NCI-H2196 treated with DMSO at 0.1 percent for 48 hours (cell line): ENCODE data around the gene NTRK3.
"Not testable (repeated sequence)": the region's sequence is repeated elsewhere in the genome, so short reads cannot be mapped to it uniquely, and the experiment has no call there.

Source experiments
- DNase-seq: peaks from one replicate; lab custom pipeline; 2025; ENCODE audit not compliant: unreplicated experiment; lab: John Stamatoyannopoulos, UW

The NTRK3 gene

GRCh38 chr15:87846746-87847145 is 409.8 kb downstream of the NTRK3 start:
- no peak for DNase-seq

- no peak for DNase-seq
Measured at GRCh38 chr15:87843312-87843711, 413.2 kb downstream of the NTRK3 start.

DNA sequence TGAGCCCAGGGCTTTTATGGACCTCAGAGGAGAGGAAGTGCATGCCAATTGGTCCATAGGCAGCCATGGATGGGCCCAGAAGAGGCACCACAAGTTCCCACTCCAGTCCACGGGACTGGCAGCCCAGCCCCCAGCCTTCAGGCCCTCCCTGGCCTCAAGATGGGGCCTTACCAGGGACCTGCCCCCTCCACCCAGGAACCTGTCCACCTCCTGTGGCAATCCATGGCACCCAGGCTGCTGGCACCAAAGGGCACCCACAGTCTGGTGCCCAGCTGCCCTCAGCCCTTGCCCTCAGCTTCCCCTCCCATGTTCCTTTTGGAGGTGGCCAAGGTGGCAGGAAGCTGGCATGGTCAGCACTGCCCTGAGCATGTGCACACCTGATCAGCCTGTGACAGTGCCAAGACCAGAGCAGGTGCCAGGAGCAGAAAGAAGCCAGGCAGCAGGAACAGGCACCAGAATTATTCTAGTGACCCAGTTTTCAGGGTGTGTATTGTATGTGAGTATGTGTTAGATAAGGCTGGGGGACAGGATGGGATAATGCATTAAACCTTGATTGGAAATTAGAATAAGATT is 415.0 kb downstream of the NTRK3 start:
- DNase-seq = no peak

DNA sequence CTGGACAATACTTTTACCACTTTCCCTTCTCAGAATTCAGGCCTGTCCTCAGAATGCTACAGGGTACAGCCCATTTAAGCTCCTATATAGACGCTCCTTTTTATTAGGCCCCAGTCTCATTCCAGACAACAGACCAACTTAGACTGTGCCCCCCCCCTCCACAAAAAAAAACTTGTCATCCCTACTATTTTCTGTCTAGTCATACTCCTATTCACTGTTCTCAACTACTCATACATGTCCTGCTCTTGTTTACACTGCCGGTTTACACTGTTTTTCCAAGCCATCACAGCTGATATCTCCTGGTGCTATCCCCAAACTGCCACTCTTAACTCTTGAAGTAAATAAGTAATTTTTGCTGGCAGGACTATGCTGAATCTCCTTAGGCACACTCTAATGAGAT is 420.7 kb downstream of the NTRK3 start:
- DNase-seq = not testable (repeated sequence)

DNA sequence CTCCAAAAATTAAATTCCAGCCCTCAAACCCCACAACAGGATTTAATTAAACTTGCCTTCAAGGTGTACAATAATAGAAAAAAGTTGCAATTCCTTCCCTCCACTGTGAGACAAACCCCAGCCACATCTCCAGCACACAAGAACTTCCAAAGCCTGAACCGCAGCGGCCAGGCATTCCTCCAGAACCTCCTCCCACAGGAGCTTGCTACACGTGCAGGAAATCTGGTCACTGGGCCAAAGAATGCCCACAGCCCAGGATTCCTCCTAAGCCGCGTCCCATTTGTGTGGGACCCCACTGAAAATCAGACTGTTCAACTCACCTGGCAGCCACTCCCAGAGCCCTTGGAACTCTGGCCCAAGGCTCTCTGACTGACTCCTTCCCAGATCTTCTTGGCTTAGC is 423.2 kb downstream of the NTRK3 start:
- DNase-seq = not testable (repeated sequence)

GRCh38 chr15:87829332-87830050 is 427.0 kb downstream of the NTRK3 start:
- DNase-seq = no peak

- DNase-seq = no peak
Measured at GRCh38 chr15:87828608-87829007, 427.9 kb downstream of the NTRK3 start.

- DNase-seq = no peak
Measured at GRCh38 chr15:87827131-87827530, 429.4 kb downstream of the NTRK3 start.

DNA sequence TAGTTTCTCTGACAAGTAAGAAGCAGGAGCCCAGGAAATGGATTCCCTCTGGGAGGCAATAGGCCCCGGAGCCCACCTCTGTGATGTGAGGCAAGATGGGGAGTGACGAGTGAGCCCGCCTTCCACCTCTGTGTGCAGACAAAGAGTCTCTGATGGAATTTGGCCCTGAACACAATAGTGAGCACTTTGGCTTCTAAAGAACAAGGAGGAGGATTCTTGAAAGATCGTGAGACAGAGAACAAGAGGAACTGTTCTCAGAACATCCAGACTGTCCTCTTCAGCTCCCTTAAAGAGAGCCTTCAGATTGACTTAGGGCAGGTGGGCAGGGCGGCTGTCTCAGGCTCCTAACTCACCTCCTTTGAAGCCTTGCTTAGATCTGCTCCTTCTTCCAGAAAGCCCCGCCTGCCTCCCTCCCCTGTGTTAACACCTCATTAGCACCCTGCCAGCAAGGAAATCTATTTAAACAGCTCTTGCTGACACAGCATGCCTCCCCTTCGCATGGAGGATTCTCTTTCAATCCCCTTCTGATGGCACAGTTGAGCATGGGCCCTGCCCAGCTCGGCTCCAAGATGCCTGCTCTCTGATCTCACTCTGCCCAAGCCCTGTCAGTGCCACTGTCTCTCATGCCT is 430.3 kb downstream of the NTRK3 start:
- DNase-seq = no peak

- DNase-seq = no peak
Measured at GRCh38 chr15:87818756-87819155, 437.8 kb downstream of the NTRK3 start.

GRCh38 chr15:87817553-87817952 is 439.0 kb downstream of the NTRK3 start:
- DNase-seq = no peak

DNA sequence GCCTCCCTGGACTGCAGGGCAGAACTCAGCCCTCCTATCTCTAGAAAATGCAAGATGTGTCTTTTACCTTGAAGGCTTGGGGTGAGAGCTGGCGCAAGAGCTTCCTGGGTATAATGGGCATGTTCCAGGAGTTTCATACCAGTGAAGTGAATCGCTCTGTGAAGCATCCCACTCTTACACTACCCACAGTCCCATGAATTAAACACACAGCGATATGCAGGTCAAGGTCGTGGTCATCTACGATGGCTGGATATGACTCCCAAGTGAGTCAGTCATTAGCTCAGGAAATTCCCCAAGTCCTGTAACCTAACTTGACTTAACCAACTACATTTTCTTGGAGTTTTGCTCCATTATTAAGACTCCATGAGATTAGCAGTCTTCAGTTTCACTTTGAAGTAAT is 439.7 kb downstream of the NTRK3 start:
- no peak for DNase-seq

DNA sequence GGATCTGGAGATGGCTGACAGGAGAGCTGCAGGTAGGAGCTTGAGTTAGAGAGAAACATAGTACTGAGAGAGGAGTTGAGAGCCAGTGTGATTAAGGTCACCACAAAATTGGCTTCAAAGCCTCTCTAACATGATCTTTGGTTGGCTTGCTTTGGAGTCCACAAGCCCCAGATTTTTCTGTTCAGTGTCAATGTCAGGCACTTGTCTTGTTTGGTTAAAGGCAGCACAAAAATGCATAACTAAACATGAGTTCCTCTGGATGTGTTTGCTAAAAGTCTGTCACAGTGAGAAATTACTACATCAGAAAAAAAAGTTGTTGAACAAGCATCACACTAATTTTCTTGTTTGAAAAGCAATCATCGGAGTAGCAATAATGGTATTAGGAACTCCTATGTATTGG is 440.5 kb downstream of the NTRK3 start:
- DNase-seq = no peak
